Prostate gland (tissue), 2 donors: ENCODE data around the gene IFT22. TPM values are rescaled to one million over a fixed set of nuclear protein-coding genes. Genes with fewer than 3 reads are reported as not detected.

ENCODE experiments used
- DNase-seq: peaks from one replicate; pipeline ENCODE4 v3.0.0-alpha.2; 2019; ENCODE audit warnings: low spot score
- H3K27ac ChIP-seq, 2 donors: fragments of 200-600 bp; sonication (generic); 2 replicates each; pipeline ENCODE4 v1.5.1; 2017 to 2019
- H3K27me3 ChIP-seq: fragments of 200-600 bp; sonication (generic); replicated peaks from 2 replicates; pipeline ENCODE4 v1.5.1; 2019; ENCODE audit not compliant: insufficient read depth
- H3K36me3 ChIP-seq, 2 donors: fragments of 200-600 bp; sonication (generic); 1 replicate in 1 of 2; 2 replicates in 1 of 2; pipeline versions ENCODE4 v1.5.1 to v1.8.1; 2017 to 2019
- H3K4me1 ChIP-seq: fragments of 200-600 bp; sonication (generic); replicated peaks from 2 replicates; pipeline ENCODE4 v1.5.1; 2019
- H3K4me3 ChIP-seq, 2 donors: fragments of 200-600 bp; sonication (generic); 2 replicates each; pipeline ENCODE4 v1.5.1; 2017 to 2019
- H3K9me3 ChIP-seq: fragments of 200-600 bp; sonication (generic); 2 replicates; pipeline ENCODE4 v1.5.1; 2017
- CTCF ChIP-seq, 4 experiments: fragments of 200-600 bp in 2 of 4; fragments of 450-650 bp in 2 of 4; sonication (generic) in 2 of 4; IDR thresholded peaks; 1 replicate in 3 of 4; 2 replicates in 1 of 4; pipeline ENCODE4 v1.5.1; 2016 to 2019; ENCODE audit warnings: antibody characterized with exemption in 4 of 4, mild to moderate bottlenecking in 2 of 4, moderate library complexity in 2 of 4
- POLR2A ChIP-seq: fragments of 450-650 bp; IDR thresholded peaks from one replicate; pipeline ENCODE4 v1.6.1; 2016; ENCODE audit warnings: antibody characterized with exemption, mild to moderate bottlenecking
- POLR2AphosphoS5 ChIP-seq: sonication (generic); formaldehyde crosslinking; IDR thresholded peaks from one replicate; pipeline ENCODE4 v1.6.1; 2017; ENCODE audit warnings: antibody characterized with exemption
- WGBS: methylation state at CpG from one replicate; pipeline ENCODE4 v1.1.5; 2018; 5-methylcytosine and 5-hydroxymethylcytosine counted together
- intact Hi-C: fragments of 100-400 bp; cut with DNase I; formaldehyde crosslinking; loops from one replicate; pipeline ENCODE4 v1.14.2; 2022
- total RNA-seq, 2 donors: library from RNA; depleted of rRNA; stranded (reverse); fragments of >200 nt; gene quantifications; one replicate each; pipeline ENCODE4 v1.1.0, GENCODE V29; 2016

Gene IFT22
- total RNA-seq, 2 donors from 2014 or later: 24.7 to 37.7 TPM

- H3K4me1 ChIP-seq: no peaks in the 10 kb centered on the region
- no peak for TF ChIP-seq POLR2AphosphoS5
- no peak for TF ChIP-seq CTCF (IDR thresholded peaks at IDR 0.05)
- no peak for TF ChIP-seq POLR2A
- 91% methylated on average over 14 of the region's 14 CpGs for whole genome bisulfite sequencing
- no peak overlapping the region for H3K27ac ChIP-seq
- no peak for DNase-seq
- intact Hi-C loops: no loop called here
- H3K27me3 ChIP-seq: no peaks in the 10 kb centered on the region
- no peaks in the 10 kb centered on the region for H3K36me3 ChIP-seq
- no peak overlapping the region for H3K4me3 ChIP-seq
- H3K9me3 ChIP-seq: no peaks in the 10 kb centered on the region
Measured at GRCh38 chr7:101340379-101340778, 18.8 kb upstream of the IFT22 start.

GRCh38 chr7:101333912-101334311 is 12.3 kb upstream of the IFT22 start:
- no peaks in the 10 kb centered on the region for H3K27me3 ChIP-seq

GRCh38 chr7:101332026-101332425 is 10.4 kb upstream of the IFT22 start:
- 95% methylated on average over 8 of the region's 8 CpGs for WGBS

More at GRCh38 chr7:101333912-101334311, 12.3 kb upstream of the IFT22 start:
- Histone ChIP-seq H3K27ac (no peak overlapping the region), H3K9me3 (no peaks in the 10 kb centered on the region), H3K36me3 (no peaks in the 10 kb centered on the region), H3K4me1 (no peaks in the 10 kb centered on the region), H3K4me3 (no peak overlapping the region)
- WGBS: 66% methylated on average over 5 of the region's 5 CpGs
- intact Hi-C loops: no loop called here
- DNase-seq: no peak
- no peak for TF ChIP-seq POLR2AphosphoS5
- TF ChIP-seq CTCF (IDR thresholded peaks at IDR 0.05): no peak
- TF ChIP-seq POLR2A: no peak

GRCh38 chr7:101330011-101330484 is 8.4 kb upstream of the IFT22 start:
- TF ChIP-seq POLR2A: no peak
- TF ChIP-seq POLR2AphosphoS5: no peak
- no peak for TF ChIP-seq CTCF (IDR thresholded peaks at IDR 0.05)
- 43% methylated on average over 15 of the region's 15 CpGs for WGBS
- H3K27ac ChIP-seq: no peak overlapping the region

More at GRCh38 chr7:101332026-101332425, 10.4 kb upstream of the IFT22 start:
- no peak overlapping the region for H3K27ac ChIP-seq
- H3K27me3 ChIP-seq: no peaks in the 10 kb centered on the region
- H3K9me3 ChIP-seq: no peaks in the 10 kb centered on the region
- H3K4me1 ChIP-seq: no peaks in the 10 kb centered on the region
- intact Hi-C loops: no loop called here
- TF ChIP-seq POLR2A: no peak
- TF ChIP-seq CTCF (IDR thresholded peaks at IDR 0.05): no peak
- TF ChIP-seq POLR2AphosphoS5: no peak
- H3K4me3 ChIP-seq: no peak overlapping the region
- DNase-seq: no peak
- H3K36me3 ChIP-seq: no peaks in the 10 kb centered on the region

GRCh38 chr7:101328159-101328558 is 6.5 kb upstream of the IFT22 start:
- Histone ChIP-seq H3K4me1 (no peaks in the 10 kb centered on the region), H3K27me3 (no peaks in the 10 kb centered on the region), H3K4me3 (no peak overlapping the region), H3K36me3 (no peaks in the 10 kb centered on the region), H3K27ac (no peak overlapping the region), H3K9me3 (no peaks in the 10 kb centered on the region)
- DNase-seq: no peak
- intact Hi-C loops: no loop called here
- TF ChIP-seq POLR2AphosphoS5 (no peak), POLR2A (no peak), CTCF (IDR thresholded peaks at IDR 0.05) (no peak)
- WGBS: 96% methylated on average over 5 of the region's 5 CpGs

More at GRCh38 chr7:101330011-101330484, 8.4 kb upstream of the IFT22 start:
- no peaks in the 10 kb centered on the region for H3K27me3 ChIP-seq
- H3K4me3 ChIP-seq: no peak overlapping the region
- no peaks in the 10 kb centered on the region for H3K9me3 ChIP-seq
- intact Hi-C loops: no loop called here
- no peak for DNase-seq
- H3K4me1 ChIP-seq: no peaks in the 10 kb centered on the region
- H3K36me3 ChIP-seq: no peaks in the 10 kb centered on the region
